GM23338 (cell line): ENCODE data around the gene CDC42BPB. TPM values are rescaled to one million over a fixed set of nuclear protein-coding genes. Genes with fewer than 3 reads are reported as not detected.

Source experiments
- ATAC-seq: fragments of 200-7000 bp; cut with Tn5 transposase; 3 replicates; pipeline ENCODE4 v1.9.1; 2020
- DNase-seq: peaks from one replicate; pipeline ENCODE4 v3.0.0-alpha.2; 2015; ENCODE audit warnings: low spot score
- H2AFZ ChIP-seq: fragments of 200-600 bp; sonication (generic); 2 replicates; pipeline ENCODE4 v1.8.0; 2016; ENCODE audit warnings: antibody characterized with exemption, mild to moderate bottlenecking, moderate library complexity
- H3F3A ChIP-seq: fragments of 200-600 bp; sonication (generic); replicated peaks from 2 replicates; pipeline ENCODE4 v1.8.0; 2017; ENCODE audit warnings: antibody characterized with exemption, mixed run types, low read depth
- H3K27ac ChIP-seq: fragments of 200-600 bp; sonication (generic); 2 replicates; pipeline ENCODE4 v1.6.1; 2016; ENCODE audit warnings: low read depth
- H3K27me3 ChIP-seq: fragments of 200-600 bp; sonication (generic); 2 replicates; pipeline ENCODE4 v1.8.0; 2016; ENCODE audit warnings: mild to moderate bottlenecking, mixed run types, moderate library complexity; ENCODE audit not compliant: insufficient read depth
- H3K36me3 ChIP-seq: fragments of 200-600 bp; sonication (generic); 2 replicates; pipeline ENCODE4 v1.8.0; 2016; ENCODE audit warnings: mild to moderate bottlenecking; ENCODE audit not compliant: insufficient read depth
- H3K4me1 ChIP-seq: fragments of 200-600 bp; sonication (generic); 2 replicates; pipeline ENCODE4 v1.8.0; 2016; ENCODE audit warnings: mild to moderate bottlenecking, moderate library complexity; ENCODE audit not compliant: insufficient read depth
- H3K4me2 ChIP-seq: fragments of 200-600 bp; sonication (generic); 2 replicates; pipeline ENCODE4 v1.7.1; 2017; ENCODE audit warnings: mixed run types
- H3K4me3 ChIP-seq: fragments of 200-600 bp; sonication (generic); 2 replicates; pipeline ENCODE4 v1.6.1; 2016; ENCODE audit warnings: mixed run types
- H3K79me2 ChIP-seq: fragments of 200-600 bp; sonication (generic); replicated peaks from 2 replicates; pipeline ENCODE4 v1.8.0; 2017; ENCODE audit warnings: mild to moderate bottlenecking; ENCODE audit not compliant: insufficient read depth
- H3K9me2 ChIP-seq: fragments of 200-600 bp; sonication (generic); 2 replicates; pipeline ENCODE4 v1.8.0; 2017; ENCODE audit not compliant: insufficient read depth
- H4K20me1 ChIP-seq: fragments of 200-600 bp; sonication (generic); replicated peaks from 2 replicates; pipeline ENCODE4 v1.8.0; 2017; ENCODE audit warnings: mild to moderate bottlenecking; ENCODE audit not compliant: insufficient read depth
- H3K27ac Mint-ChIP-seq: 2 replicates; pipeline ENCODE4 v1.8.0; 2020; ENCODE audit warnings: inconsistent platforms, mild to moderate bottlenecking, moderate library complexity, mixed read lengths
- H3K27me3 Mint-ChIP-seq: 3 replicates; pipeline ENCODE4 v1.8.0; 2022; ENCODE audit warnings: low read depth, mild to moderate bottlenecking, moderate library complexity, mixed read lengths, inconsistent platforms; ENCODE audit not compliant: insufficient read depth, poor library complexity
- H3K36me3 Mint-ChIP-seq: 3 replicates; pipeline ENCODE4 v1.8.0; 2021; ENCODE audit warnings: low read depth, mild to moderate bottlenecking, inconsistent platforms, moderate library complexity, mixed read lengths
- H3K4me1 Mint-ChIP-seq: 3 replicates; pipeline ENCODE4 v1.8.0; 2020; ENCODE audit warnings: mild to moderate bottlenecking, inconsistent platforms, mixed read lengths
- H3K4me3 Mint-ChIP-seq: 3 replicates; pipeline ENCODE4 v1.8.0; 2021; ENCODE audit warnings: moderate library complexity, mild to moderate bottlenecking, inconsistent platforms, mixed read lengths
- H3K9me3 Mint-ChIP-seq: 3 replicates; pipeline ENCODE4 v1.8.0; 2020; ENCODE audit warnings: moderate library complexity, mild to moderate bottlenecking, inconsistent platforms, mixed read lengths
- CTCF ChIP-seq, 2 experiments: fragments of 200-600 bp in 1 of 2; sonication (generic) in 1 of 2; conservative IDR thresholded peaks; 2 replicates each; pipeline versions ENCODE4 v1.5.1 to v1.6.1; 2016 to 2017; ENCODE audit warnings: antibody characterized with exemption in 2 of 2, low read depth in 2 of 2, mild to moderate bottlenecking in 2 of 2, moderate library complexity in 1 of 2
- EZH2 ChIP-seq: fragments of 200-600 bp; sonication (generic); IDR thresholded peaks from one replicate; pipeline ENCODE4 v1.8.0; 2017; ENCODE audit warnings: antibody characterized with exemption, mild to moderate bottlenecking, low read depth; ENCODE audit not compliant: unreplicated experiment
- EZH2phosphoT487 ChIP-seq: fragments of 200-600 bp; sonication (generic); IDR thresholded peaks from one replicate; pipeline ENCODE4 v1.8.1; 2018; ENCODE audit warnings: antibody characterized with exemption; ENCODE audit not compliant: unreplicated experiment
- JUNB ChIP-seq: IDR thresholded peaks from one replicate; pipeline ENCODE4 v1.6.1; 2016; ENCODE audit warnings: antibody characterized with exemption; ENCODE audit not compliant: unreplicated experiment
- NANOG ChIP-seq: IDR thresholded peaks from 2 replicates; pipeline ENCODE4 v1.6.1; 2016; ENCODE audit warnings: antibody characterized with exemption, borderline replicate concordance
- REST ChIP-seq: IDR thresholded peaks from one replicate; pipeline ENCODE4 v1.6.1; 2018; ENCODE audit warnings: antibody characterized with exemption; ENCODE audit not compliant: unreplicated experiment
- polyA plus RNA-seq: library from polyadenylated mRNA; unstranded; fragments of >200 nt; fragmentation: Nextera tagmentation; extraction: Ambion mirVana; gene quantifications from 2 replicates; pipeline ENCODE4 v1.2.1, GENCODE V29; 2016
- total RNA-seq: library from RNA; depleted of rRNA; stranded (reverse); fragments of >200 nt; shearing (Covaris generic); gene quantifications from 2 replicates; pipeline ENCODE4 v1.2.3, GENCODE V29; 2014

CDC42BPB gene
- total and polyA plus RNA-seq, 2 experiments from 2014 or later, result 12.3 to 127 TPM

GRCh38 chr14:103091041-103091882 is 33.9 kb upstream of the CDC42BPB start:
- no peaks in the 10 kb centered on the region for H3K36me3 ChIP-seq
- H3K27me3 ChIP-seq, result peaks cover 12% of the 10 kb centered on the region; the same call in 1 of the 2 replicates
- Mint-ChIP-seq H3K27me3 (peaks cover 18% of the 10 kb centered on the region), H3K4me1 (peaks cover 6% of the 10 kb centered on the region), H3K27ac (no peak overlapping the region), H3K9me3 (no peaks in the 10 kb centered on the region), H3K36me3 (no peaks in the 10 kb centered on the region), H3K4me3 (peak overlapping the region; percentile 68)
- peak; percentile 65 for ATAC-seq
- H3K4me1 ChIP-seq, result peaks cover 6% of the 10 kb centered on the region
- no peaks in the 10 kb centered on the region for H4K20me1 ChIP-seq
- H3K9me2 ChIP-seq, result no peaks in the 10 kb centered on the region
- peak overlapping the region; percentile 58 for H3K4me3 ChIP-seq
- peak; percentile 70 for DNase-seq
- peak overlapping the region; percentile 83 for H3K4me2 ChIP-seq
- peak overlapping the region; percentile 89 for H2AFZ ChIP-seq
- no peak overlapping the region for H3K27ac ChIP-seq
- peak in 1 of 2 experiments; percentile 60; a peak in 2 of 4 replicates for TF ChIP-seq CTCF (conservative IDR thresholded peaks at IDR 0.05; ENCODE audit: low read depth in 2 of 2)
- TF ChIP-seq EZH2, result peak; percentile 46
- no peak for TF ChIP-seq EZH2phosphoT487
- 0 out of 2 replicates have a peak, but pooled peaks cover 4% of the 10 kb centered on the region for H3F3A ChIP-seq
- H3K79me2 ChIP-seq, result no peaks in the 10 kb centered on the region

- peak overlapping the region; percentile 58 for H3K4me3 ChIP-seq
- no peaks in the 10 kb centered on the region for H3K79me2 ChIP-seq
- peak overlapping the region; percentile 89 for H2AFZ ChIP-seq
- Mint-ChIP-seq H3K4me1 (peaks cover 5% of the 10 kb centered on the region), H3K4me3 (peak overlapping the region; percentile 68), H3K36me3 (no peaks in the 10 kb centered on the region), H3K27ac (no peak overlapping the region), H3K9me3 (no peaks in the 10 kb centered on the region), H3K27me3 (peaks cover 20% of the 10 kb centered on the region)
- no peak for ATAC-seq
- peaks cover 13% of the 10 kb centered on the region; the same call in 1 of the 2 replicates for H3K27me3 ChIP-seq
- peak overlapping the region; percentile 83 for H3K4me2 ChIP-seq
- no peaks in the 10 kb centered on the region for H4K20me1 ChIP-seq
- TF ChIP-seq JUNB, result no peak
- TF ChIP-seq REST, result no peak
- TF ChIP-seq NANOG, result no peak
- H3K36me3 ChIP-seq, result no peaks in the 10 kb centered on the region
- H3K27ac ChIP-seq, result no peak overlapping the region
- H3K4me1 ChIP-seq, result peaks cover 6% of the 10 kb centered on the region
- H3K9me2 ChIP-seq, result no peaks in the 10 kb centered on the region
- no peak for DNase-seq
- H3F3A ChIP-seq, result 0 out of 2 replicates have a peak, but pooled peaks cover 4% of the 10 kb centered on the region
These were observed 33.2 kb upstream of the CDC42BPB start for GRCh38 chr14:103090481-103091020.
